ENCODE results near the gene NAPG.
"Not testable (repeated sequence)": the region's sequence is repeated elsewhere in the genome, so short reads cannot be mapped to it uniquely, and the experiment has no call there.

NAPG gene

DNA sequence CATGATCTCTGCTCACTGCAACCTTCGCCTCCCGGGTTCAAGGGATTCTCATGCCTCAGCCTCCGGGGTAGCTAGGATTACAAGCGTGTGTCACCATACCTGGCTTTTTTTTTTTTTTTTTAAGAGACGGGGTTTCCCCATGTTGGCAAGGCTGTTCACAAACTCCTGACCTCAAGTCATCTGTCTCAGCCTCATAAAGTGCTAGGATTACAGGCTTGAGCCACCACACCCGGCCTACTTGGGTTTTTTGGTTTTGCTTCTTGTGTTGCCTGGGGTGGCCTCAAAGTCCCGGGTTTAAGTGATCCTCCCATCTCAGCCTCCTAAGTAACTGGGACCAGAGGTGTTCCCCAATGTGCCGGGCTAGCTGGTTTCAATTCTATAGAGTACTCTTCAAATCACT lies 64.6 kb downstream of the NAPG start:
- no peak for DNase-seq

DNA sequence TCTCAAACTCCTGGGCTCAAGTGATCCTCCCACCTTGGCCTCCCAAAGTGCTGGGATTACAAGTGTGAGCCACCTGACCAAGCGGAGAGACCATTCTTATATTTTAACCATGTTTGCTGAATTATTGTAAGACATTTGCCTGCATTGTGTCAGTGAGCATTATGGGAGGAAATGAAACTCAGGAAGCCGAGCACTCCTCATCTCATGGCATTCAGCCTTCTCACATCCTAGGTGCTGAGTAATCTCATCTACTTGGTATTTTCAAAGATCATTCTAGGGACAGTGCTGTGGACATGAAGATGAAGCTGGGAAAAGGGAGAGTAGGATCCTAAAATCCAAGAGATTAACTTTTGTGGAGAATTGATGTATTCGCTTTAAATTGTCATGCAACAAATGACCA lies 66.1 kb downstream of the NAPG start:
- DNase-seq: no peak

- DNase-seq: not testable (repeated sequence)
Measured at GRCh38 chr18:10593366-10594022, 67.7 kb downstream of the NAPG start.

- not testable (repeated sequence) for DNase-seq
Measured at GRCh38 chr18:10595917-10596316, 70.1 kb downstream of the NAPG start.

GRCh38 chr18:10597695-10598094 lies 71.9 kb downstream of the NAPG start:
- DNase-seq: not testable (repeated sequence)

GRCh38 chr18:10600701-10601100 lies 74.9 kb downstream of the NAPG start:
- DNase-seq: not testable (repeated sequence)

All from NCI-H82 (cell line).